ENCODE measurements around the gene ZNF438. TPM values are rescaled to one million over a fixed set of nuclear protein-coding genes. Genes with fewer than 3 reads are reported as not detected.

Gene ZNF438
- total and polyA plus RNA-seq, 11 donors, result 9.0 to 14.7 (median 13.2) TPM

DNA sequence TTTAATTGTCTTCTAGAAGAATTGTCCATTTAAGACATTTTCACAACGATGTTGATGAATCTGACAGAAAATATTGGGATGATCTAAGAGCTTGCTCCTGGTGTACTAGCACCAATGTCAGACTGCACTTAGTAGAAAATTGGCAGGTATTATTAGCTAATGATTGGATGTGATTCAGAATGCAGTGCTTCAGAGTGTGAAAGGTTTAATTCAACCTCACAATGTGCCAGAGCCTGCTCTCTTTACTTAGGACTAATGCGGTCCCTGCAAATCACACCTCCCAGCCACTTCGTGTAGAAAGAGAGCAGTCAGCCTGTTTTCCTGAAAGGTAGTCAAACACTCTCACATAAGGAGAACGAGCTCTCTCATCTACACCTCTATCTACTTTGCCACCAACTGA lies 197.5 kb downstream of the ZNF438 start:
- DNase-seq (no peak), ATAC-seq (no peak)
- Histone ChIP-seq H3K9me3 (no peaks in the 10 kb centered on the region), H3K36me3 (no peaks in the 10 kb centered on the region), H3K27ac (no peak overlapping the region), H3K4me1 (no peaks in the 10 kb centered on the region), H3K27me3 (no peaks in the 10 kb centered on the region), H3K4me3 (no peak overlapping the region)
- intact Hi-C loops (cut with DNase I), result no loop called here
- TF ChIP-seq, protein P1, sequence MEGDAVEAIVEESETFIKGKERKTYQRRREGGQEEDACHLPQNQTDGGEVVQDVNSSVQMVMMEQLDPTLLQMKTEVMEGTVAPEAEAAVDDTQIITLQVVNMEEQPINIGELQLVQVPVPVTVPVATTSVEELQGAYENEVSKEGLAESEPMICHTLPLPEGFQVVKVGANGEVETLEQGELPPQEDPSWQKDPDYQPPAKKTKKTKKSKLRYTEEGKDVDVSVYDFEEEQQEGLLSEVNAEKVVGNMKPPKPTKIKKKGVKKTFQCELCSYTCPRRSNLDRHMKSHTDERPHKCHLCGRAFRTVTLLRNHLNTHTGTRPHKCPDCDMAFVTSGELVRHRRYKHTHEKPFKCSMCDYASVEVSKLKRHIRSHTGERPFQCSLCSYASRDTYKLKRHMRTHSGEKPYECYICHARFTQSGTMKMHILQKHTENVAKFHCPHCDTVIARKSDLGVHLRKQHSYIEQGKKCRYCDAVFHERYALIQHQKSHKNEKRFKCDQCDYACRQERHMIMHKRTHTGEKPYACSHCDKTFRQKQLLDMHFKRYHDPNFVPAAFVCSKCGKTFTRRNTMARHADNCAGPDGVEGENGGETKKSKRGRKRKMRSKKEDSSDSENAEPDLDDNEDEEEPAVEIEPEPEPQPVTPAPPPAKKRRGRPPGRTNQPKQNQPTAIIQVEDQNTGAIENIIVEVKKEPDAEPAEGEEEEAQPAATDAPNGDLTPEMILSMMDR (IDR thresholded peaks at IDR 0.05), result no peak
- no peak for TF ChIP-seq POLR2A (IDR thresholded peaks at IDR 0.05)
- WGBS, 4 donors, result 92 to 97% (median 95%) methylated on average over 4 of the region's 4 CpGs

- WGBS, 4 donors, result 91 to 95% (median 94%) methylated on average over 5 of the region's 5 CpGs
- H3K4me1 ChIP-seq, result peaks cover 0 to 5% (median under 1%) of the 10 kb centered on the region in 12 donors
Observed at GRCh38 chr10:30833628-30833970, 198.1 kb downstream of the ZNF438 start.

DNA sequence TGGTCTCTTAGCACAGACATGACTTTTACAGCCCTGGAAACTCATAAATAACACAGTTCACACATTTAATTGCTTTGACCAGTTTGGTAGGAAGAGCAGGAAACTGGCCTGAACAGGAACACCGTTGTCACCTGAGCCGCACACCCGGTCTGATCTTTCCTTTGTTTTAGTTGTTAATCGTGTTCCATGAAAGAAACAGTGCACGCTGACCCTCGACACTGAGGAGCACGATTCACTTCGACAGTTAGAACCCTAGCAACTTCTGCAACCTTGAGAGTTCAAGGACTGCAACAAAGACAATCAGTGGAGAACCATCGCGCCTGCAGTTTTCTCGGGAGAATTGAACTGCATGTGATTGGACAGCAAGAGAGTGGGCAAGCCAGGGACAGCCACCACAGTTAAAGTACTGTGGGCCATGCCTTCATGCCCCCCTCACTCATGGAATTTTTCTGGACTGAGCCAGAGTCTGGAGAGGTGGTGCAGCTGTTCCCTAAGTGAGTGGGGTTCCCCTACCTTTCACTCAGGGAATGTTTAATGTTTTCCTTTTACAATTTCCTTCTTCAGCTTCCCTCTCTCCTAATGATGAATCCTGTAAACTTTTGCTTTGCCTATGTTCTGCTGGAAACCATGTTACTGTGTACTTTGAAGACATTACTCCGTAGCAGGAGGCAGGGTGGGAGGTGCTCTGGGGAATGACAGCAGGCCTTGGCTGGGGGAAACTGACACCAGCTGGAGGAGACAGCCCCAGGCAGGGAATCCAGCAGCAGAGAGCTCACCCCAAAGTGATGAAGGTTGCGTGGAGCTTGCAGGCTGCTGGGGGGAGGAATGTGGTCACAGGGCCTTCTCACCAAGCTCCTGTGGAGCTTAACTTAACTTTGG lies 198.7 kb downstream of the ZNF438 start:
- 64 to 79% (median 72%) methylated on average over 13 of the region's 13 CpGs for WGBS, 4 donors
- DNase-seq (no peak), ATAC-seq (peak in 1 of 4 donors; percentile 30)
- no peak overlapping the region for H3K4me3 ChIP-seq
- peaks cover 0 to 11% (median 6%) of the 10 kb centered on the region in 12 donors for H3K4me1 ChIP-seq
- intact Hi-C loops (cut with DNase I), result no loop called here
- H3K27ac ChIP-seq, result peak overlapping the region in 1 of 12 donors; percentile 44
- no peaks in the 10 kb centered on the region for H3K9me3 ChIP-seq
- no peaks in the 10 kb centered on the region for H3K36me3 ChIP-seq
- TF ChIP-seq, protein P1 (IDR thresholded peaks at IDR 0.05), result no peak
- no peak for TF ChIP-seq POLR2A (IDR thresholded peaks at IDR 0.05)
- H3K27me3 ChIP-seq, result no peaks in the 10 kb centered on the region

More at GRCh38 chr10:30833628-30833970, 198.1 kb downstream of the ZNF438 start:
- peak overlapping the region in 1 of 12 donors; percentile 44 for H3K27ac ChIP-seq
- ATAC-seq (no peak), DNase-seq (no peak)
- H3K36me3 ChIP-seq, result no peaks in the 10 kb centered on the region
- no peaks in the 10 kb centered on the region for H3K9me3 ChIP-seq
- intact Hi-C loops (cut with DNase I), result no loop called here
- TF ChIP-seq POLR2A (IDR thresholded peaks at IDR 0.05), result no peak
- TF ChIP-seq, protein P1 (IDR thresholded peaks at IDR 0.05), result no peak
- H3K27me3 ChIP-seq, result no peaks in the 10 kb centered on the region
- no peak overlapping the region for H3K4me3 ChIP-seq

DNA sequence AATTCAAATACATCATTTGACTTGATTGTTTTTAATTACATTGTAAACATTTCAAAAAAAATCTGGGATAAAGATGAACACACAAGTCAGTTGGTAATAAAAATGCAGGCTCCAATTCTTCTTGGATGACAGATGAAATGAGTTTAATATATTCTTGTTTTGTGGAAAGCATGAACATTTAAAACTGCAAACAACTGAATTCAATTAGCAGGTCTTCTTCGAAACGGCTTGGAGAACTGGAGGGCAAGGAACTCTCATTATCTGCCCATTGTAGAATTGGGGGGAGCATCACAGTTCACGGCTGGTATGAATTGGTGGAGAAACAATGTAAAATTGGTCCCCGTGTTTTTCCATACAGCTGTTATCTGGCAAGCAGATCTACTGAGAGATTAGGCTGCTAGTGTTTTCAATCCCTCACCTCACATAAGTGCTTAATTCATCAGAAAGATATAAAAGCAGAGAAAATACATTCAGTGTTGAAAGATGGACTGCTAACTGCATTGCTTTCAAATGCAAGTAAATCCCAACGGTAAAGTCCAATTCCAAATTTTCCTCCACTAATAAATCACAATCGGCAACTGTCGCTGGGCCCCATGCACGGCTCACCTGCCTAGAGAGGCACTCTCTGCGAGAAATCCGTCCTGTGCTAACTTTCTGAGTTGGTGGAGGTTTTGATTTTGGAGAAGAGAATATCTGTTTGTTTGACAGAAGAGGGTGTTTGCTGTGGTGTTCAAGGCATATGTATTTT lies 199.5 kb downstream of the ZNF438 start:
- Histone ChIP-seq H3K4me3 (no peak overlapping the region), H3K9me3 (no peaks in the 10 kb centered on the region), H3K36me3 (no peaks in the 10 kb centered on the region), H3K27me3 (no peaks in the 10 kb centered on the region), H3K27ac (no peak overlapping the region), H3K4me1 (peaks cover 0 to 18% (median 12%) of the 10 kb centered on the region in 12 donors)
- intact Hi-C loops (cut with DNase I), result no loop called here
- DNase-seq (no peak), ATAC-seq (no peak)
- WGBS, 4 donors, result 90 to 94% (median 93%) methylated on average over 10 of the region's 10 CpGs
- TF ChIP-seq POLR2A (IDR thresholded peaks at IDR 0.05), result no peak
- TF ChIP-seq, protein P1 (IDR thresholded peaks at IDR 0.05), result no peak
